Activated B cell treated with CpG ODN at 0.5 μM for 24 hours (primary cell): ENCODE measurements around the gene NOD1. TPM values are rescaled to one million over a fixed set of nuclear protein-coding genes. Genes with fewer than 3 reads are reported as not detected.
"Not testable (repeated sequence)": the region's sequence is repeated elsewhere in the genome, so short reads cannot be mapped to it uniquely, and the experiment has no call there.

ENCODE experiments used
- ATAC-seq: fragments of 200-7000 bp; cut with Tn5 transposase; one replicate; pipeline ENCODE4 v1.10.0; 2021; ENCODE audit warnings: low read depth, mild to moderate bottlenecking, moderate library complexity
- CTCF ChIA-PET: fragments of 350-600 bp; sonication (Branson Sonifier 250); formaldehyde crosslinking; loops from one replicate; lab custom pipeline; 2021; ENCODE audit warnings: antibody characterized with exemption; lab: Charles Lee
- POLR2A ChIA-PET: fragments of 350-600 bp; sonication (Branson Sonifier 250); formaldehyde crosslinking; loops from one replicate; lab custom pipeline; 2021; ENCODE audit warnings: antibody characterized with exemption; lab: Charles Lee
- DNase-seq: peaks from one replicate; pipeline ENCODE4 v3.0.0; 2022
- H3K27ac Mint-ChIP-seq: one replicate; pipeline ENCODE4 v1.8.0; 2020; ENCODE audit warnings: mixed read lengths
- H3K27me3 Mint-ChIP-seq: one replicate; pipeline ENCODE4 v1.8.0; 2021; ENCODE audit warnings: mixed read lengths
- H3K36me3 Mint-ChIP-seq: one replicate; pipeline ENCODE4 v1.8.0; 2021; ENCODE audit warnings: low read depth, mixed read lengths
- H3K4me1 Mint-ChIP-seq: one replicate; pipeline ENCODE4 v1.8.0; 2021; ENCODE audit warnings: mixed read lengths
- H3K4me3 Mint-ChIP-seq: one replicate; pipeline ENCODE4 v1.8.0; 2020; ENCODE audit warnings: mild to moderate bottlenecking, mixed read lengths
- H3K9me3 Mint-ChIP-seq: one replicate; pipeline ENCODE4 v1.8.0; 2020; ENCODE audit warnings: mixed read lengths
- CTCF ChIP-seq: fragments of 200-600 bp; IDR thresholded peaks from one replicate; pipeline ENCODE4 v1.8.0; 2022; ENCODE audit warnings: antibody characterized with exemption, mild to moderate bottlenecking
- intact Hi-C: fragments of 100-400 bp; cut with micrococcal nuclease; formaldehyde crosslinking; loops from one replicate; pipeline ENCODE4 v1.15.1; 2024
- total RNA-seq: library from RNA; stranded (reverse); gene quantifications from 2 replicates; pipeline ENCODE4 v1.2.3, GENCODE V29; 2022

NOD1 gene
- total RNA-seq, 1 donor from 2014 or later, result 14.0 TPM

DNA sequence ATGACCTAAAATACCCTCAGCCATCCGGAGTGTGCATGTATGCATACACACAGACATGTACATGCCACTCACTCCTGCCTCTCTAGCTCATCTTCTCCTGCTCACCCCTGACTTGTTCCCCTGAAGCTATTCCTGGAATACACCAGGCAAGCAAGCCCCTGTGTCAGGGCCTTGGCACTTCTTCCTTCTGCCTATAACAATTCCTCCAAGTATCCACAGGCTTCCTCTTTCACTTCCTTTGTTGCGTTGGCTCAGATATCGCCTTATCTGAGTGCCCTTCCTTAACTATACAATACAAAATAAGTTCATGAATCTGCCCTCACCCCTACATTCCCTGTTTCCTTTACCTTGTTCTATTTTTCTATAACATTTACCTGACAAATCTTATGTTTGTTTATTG is 88.8 kb downstream of the NOD1 start:
- POLR2A ChIA-PET, result no interaction called here
- no peak for DNase-seq
- Mint-ChIP-seq H3K36me3 (peaks cover 6% of the 10 kb centered on the region), H3K4me1 (peaks cover 5% of the 10 kb centered on the region), H3K27ac (no peak overlapping the region), H3K9me3 (no peaks in the 10 kb centered on the region), H3K4me3 (no peak overlapping the region), H3K27me3 (no peaks in the 10 kb centered on the region)
- CTCF ChIA-PET, result interaction anchor here (1.3 kb wide), 1 partner anchor 121 kb away, joined by 3 read pairs; no protein-coding TSS in a partner anchor
- no peak for ATAC-seq
- no peak for TF ChIP-seq CTCF
- intact Hi-C loops, result no loop called here

DNA sequence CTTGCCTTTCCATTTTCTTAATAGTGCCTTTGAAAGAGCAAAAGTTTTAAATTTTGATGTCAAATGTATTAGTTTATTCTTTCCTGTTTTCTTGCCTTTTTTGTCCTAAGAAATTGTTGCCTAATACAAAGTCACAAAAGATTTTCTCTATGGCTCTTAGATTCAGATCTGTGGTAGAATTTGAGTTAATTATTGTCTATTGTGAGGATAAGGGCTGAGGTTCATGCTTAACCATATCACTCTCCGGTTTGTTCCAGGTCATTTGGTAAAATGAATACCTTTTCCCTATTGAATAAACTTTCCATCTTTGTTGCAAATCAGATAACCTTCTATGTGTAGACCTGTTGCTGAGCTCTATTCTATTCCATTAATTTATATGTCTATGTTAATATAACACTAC is 96.0 kb downstream of the NOD1 start:
- Mint-ChIP-seq H3K27me3 (no peaks in the 10 kb centered on the region), H3K4me3 (no peak overlapping the region), H3K27ac (no peak overlapping the region), H3K4me1 (no peaks in the 10 kb centered on the region), H3K36me3 (peaks cover 3% of the 10 kb centered on the region), H3K9me3 (no peaks in the 10 kb centered on the region)
- DNase-seq (no peak), ATAC-seq (no peak)
- CTCF ChIA-PET, result no interaction called here
- TF ChIP-seq CTCF, result no peak
- POLR2A ChIA-PET, result no interaction called here
- intact Hi-C loops, result no loop called here

DNA sequence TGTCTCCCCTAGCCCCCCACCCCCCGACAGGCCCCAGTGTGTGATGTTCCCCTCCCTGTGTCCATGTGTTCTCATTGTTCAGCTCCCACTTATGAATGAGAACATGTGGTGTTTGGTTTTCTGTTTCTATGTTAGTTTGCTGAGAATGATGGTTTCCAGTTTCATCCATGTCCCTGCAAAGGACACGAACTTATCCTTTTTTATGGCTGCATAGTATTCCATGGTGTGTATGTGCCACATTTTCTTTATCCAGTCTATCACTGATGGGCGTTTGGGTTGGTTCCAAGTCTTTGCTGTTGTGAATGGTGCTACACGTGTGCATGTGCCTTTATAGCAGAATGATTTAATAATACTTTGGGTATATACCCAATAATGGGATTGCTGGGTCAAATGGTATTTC is 97.8 kb downstream of the NOD1 start:
- H3K36me3 Mint-ChIP-seq, ATAC-seq, intact Hi-C loops, H3K4me1 Mint-ChIP-seq, H3K27ac Mint-ChIP-seq, DNase-seq, POLR2A ChIA-PET, H3K4me3 Mint-ChIP-seq, CTCF ChIA-PET, H3K27me3 Mint-ChIP-seq, H3K9me3 Mint-ChIP-seq: not testable (repeated sequence)

- Mint-ChIP-seq H3K27ac (no peak overlapping the region), H3K9me3 (no peaks in the 10 kb centered on the region)
- CTCF ChIA-PET, result no interaction called here
Observed at GRCh38 chr7:30380294-30380693, 98.3 kb downstream of the NOD1 start.

GRCh38 chr7:30379741-30380140 is 98.8 kb downstream of the NOD1 start:
- Mint-ChIP-seq H3K27me3 (no peaks in the 10 kb centered on the region), H3K27ac (no peak overlapping the region), H3K9me3 (no peaks in the 10 kb centered on the region), H3K4me3 (no peak overlapping the region), H3K36me3 (peaks cover 3% of the 10 kb centered on the region), H3K4me1 (no peaks in the 10 kb centered on the region)
- POLR2A ChIA-PET, result interaction anchor here (0.7 kb wide), 1 partner anchor 20 kb away, joined by 10 read pairs; no protein-coding TSS in a partner anchor
- no peak for ATAC-seq
- DNase-seq, result no peak
- no peak for TF ChIP-seq CTCF
- CTCF ChIA-PET, result no interaction called here
- intact Hi-C loops, result no loop called here

More at GRCh38 chr7:30380294-30380693, 98.3 kb downstream of the NOD1 start:
- DNase-seq, result no peak
- H3K27me3 Mint-ChIP-seq, result no peaks in the 10 kb centered on the region
- ATAC-seq, result no peak
- no peaks in the 10 kb centered on the region for H3K4me1 Mint-ChIP-seq
- TF ChIP-seq CTCF, result no peak
- POLR2A ChIA-PET, result interaction anchor here (0.7 kb wide), 1 partner anchor 21 kb away, joined by 10 read pairs; no protein-coding TSS in a partner anchor
- peaks cover 3% of the 10 kb centered on the region for H3K36me3 Mint-ChIP-seq
- intact Hi-C loops, result no loop called here
- H3K4me3 Mint-ChIP-seq, result no peak overlapping the region

DNA sequence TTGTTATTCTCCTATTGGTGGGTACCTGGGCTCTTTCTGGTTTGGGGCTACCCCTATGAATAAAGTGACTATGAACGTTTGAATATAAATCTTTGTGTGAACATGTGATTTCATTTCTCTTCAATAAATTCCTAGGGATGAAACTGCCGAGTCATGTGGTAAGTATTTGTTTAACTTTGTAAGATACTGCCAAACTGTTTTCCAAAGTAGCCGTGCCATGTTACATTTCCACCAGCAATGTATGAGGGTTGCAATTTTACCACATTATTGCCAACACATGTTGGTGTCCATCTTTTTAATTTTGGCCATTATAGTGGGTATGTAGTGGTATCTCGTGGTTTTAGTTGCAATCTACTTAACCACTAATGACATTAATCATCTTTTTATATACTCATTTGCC is 99.5 kb downstream of the NOD1 start:
- intact Hi-C loops, result no loop called here
- H3K27ac Mint-ChIP-seq, result no peak overlapping the region
- DNase-seq (no peak), ATAC-seq (no peak)
- H3K4me1 Mint-ChIP-seq, result no peaks in the 10 kb centered on the region
- TF ChIP-seq CTCF, result no peak
- no peak overlapping the region for H3K4me3 Mint-ChIP-seq
- POLR2A ChIA-PET, result no interaction called here
- peaks cover 3% of the 10 kb centered on the region for H3K36me3 Mint-ChIP-seq
- H3K27me3 Mint-ChIP-seq, result no peaks in the 10 kb centered on the region
- CTCF ChIA-PET, result no interaction called here
- no peaks in the 10 kb centered on the region for H3K9me3 Mint-ChIP-seq
